ENCODE measurements around the gene CSMD2. TPM values are rescaled to one million over a fixed set of nuclear protein-coding genes. Genes with fewer than 3 reads are reported as not detected.

The CSMD2 gene
- total and polyA plus RNA-seq, 2 of the 8 experiments (the other 6 are each of a cell fraction or from before 2014, with no cell fraction given): 7.0 to 14.7 TPM

DNA sequence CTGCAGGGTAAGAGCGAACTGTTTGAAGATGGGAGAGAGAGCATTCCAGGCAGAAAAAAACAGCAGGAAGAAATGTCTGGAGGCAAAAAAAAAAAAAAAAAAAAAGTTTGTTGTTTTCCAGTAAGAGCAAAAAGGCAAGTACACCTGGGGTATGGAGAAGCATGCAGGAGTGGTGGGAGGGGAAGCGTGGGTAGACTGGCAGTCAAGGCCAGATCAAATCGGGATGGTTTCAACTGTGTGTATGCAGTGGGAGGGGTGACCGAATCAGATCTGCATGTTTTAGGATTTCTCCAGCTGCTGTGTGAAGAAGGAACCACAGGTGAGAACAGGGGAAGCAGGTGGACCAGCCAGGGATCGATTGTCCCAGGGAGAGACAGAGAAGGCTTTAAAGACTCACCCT is 34.7 kb downstream of the CSMD2 start:
- H2AFZ ChIP-seq (ENCODE audit: low read length): no peak overlapping the region
- no peak overlapping the region for H2BK120ac ChIP-seq (replicated peaks; ENCODE audit: low read depth, low read length)
- H4K20me1 ChIP-seq (replicated peaks in 1 of 2; ENCODE audit: control insufficient read depth in 1 of 2, insufficient read depth in 2 of 2, low read length in 2 of 2): peaks cover 6 to 12% of the 10 kb centered on the region in 2 experiments
- no peak overlapping the region for H2BK12ac ChIP-seq (ENCODE audit: low read depth, low read length)
- CTCF ChIA-PET (ENCODE audit: partially characterized antibody): interaction anchor here (0.7 to 1.5 kb wide), 5 partner anchors 16 to 288 kb away, joined by 3 to 9 read pairs (median 3); no protein-coding TSS in a partner anchor
- no peak overlapping the region for H2BK20ac ChIP-seq (ENCODE audit: low read length)
- H3K9ac ChIP-seq (replicated peaks in 1 of 4; ENCODE audit: extremely low read depth in 1 of 4, low read depth in 3 of 4, low read length in 3 of 4): no peak overlapping the region
- H3K14ac ChIP-seq (ENCODE audit: insufficient read length): no peak overlapping the region
- WGBS, 2 experiments (ENCODE audit: extremely low coverage in 1 of 2, insufficient coverage in 1 of 2, insufficient read length in 1 of 2, insufficient replicate concordance in 2 of 2, low coverage in 1 of 2, low lambda C conversion rate in 2 of 2, missing lambda C conversion rate in 1 of 2): 97% methylated on average over 5 of the region's 5 CpGs; no CpG with 5 or more reads in 1 of the 2 experiments
- no peak overlapping the region for H4K91ac ChIP-seq (replicated peaks; ENCODE audit: insufficient read length, low read length)
- H3K27ac ChIP-seq (ENCODE audit: low read depth, low read length): no peak overlapping the region
- H2AK5ac ChIP-seq (ENCODE audit: low read depth, low read length): no peak overlapping the region
- H3K4me1 ChIP-seq (replicated peaks in 1 of 4; ENCODE audit: control insufficient read depth in 3 of 4, insufficient read depth in 4 of 4, low read length in 3 of 4): no peaks in the 10 kb centered on the region; a peak in 1 of 7 replicates
- H3K23ac ChIP-seq (ENCODE audit: insufficient read length): no peak overlapping the region
- H3K18ac ChIP-seq (ENCODE audit: extremely low read depth, low read length): no peak overlapping the region
- no peak overlapping the region for H4K5ac ChIP-seq (ENCODE audit: insufficient read length, low read depth, low read length)
- no peak overlapping the region for H3K4ac ChIP-seq (replicated peaks; ENCODE audit: insufficient read length, low read depth, low read length)
- no peak overlapping the region for H3K4me2 ChIP-seq (ENCODE audit: insufficient read depth in 1 of 2, low read depth in 2 of 2, low read length in 2 of 2)
- FAIRE-seq: no peak
- H3K4me3 ChIP-seq (ENCODE audit: extremely low read depth in 1 of 4, insufficient read depth in 2 of 4, low read depth in 3 of 4, low read length in 4 of 4): no peak overlapping the region
- H2BK5ac ChIP-seq (ENCODE audit: low read depth, low read length): no peak overlapping the region
- H3K79me2 ChIP-seq (ENCODE audit: control insufficient read depth in 1 of 2, insufficient read depth in 2 of 2, low read length in 2 of 2): peaks cover 0 to 12% of the 10 kb centered on the region in 2 experiments; a peak in 2 of 4 replicates
- no peak overlapping the region for H2BK15ac ChIP-seq (ENCODE audit: low read length)
- H3K36me3 ChIP-seq (ENCODE audit: control insufficient read depth in 2 of 4, insufficient read depth in 4 of 4, low read length in 3 of 4): no peaks in the 10 kb centered on the region; a peak in 1 of 8 replicates
- POLR2A ChIA-PET (ENCODE audit: partially characterized antibody): interaction anchor here (1.1 kb wide), 1 partner anchor 730 kb away, joined by 3 read pairs; the partner anchor contains the start of gene SMIM12
- no peak overlapping the region for H4K8ac ChIP-seq (ENCODE audit: extremely low read depth, insufficient read depth, low read length)
- no peaks in the 10 kb centered on the region for H3K9me3 ChIP-seq (ENCODE audit: insufficient read depth in 2 of 2, low read depth in 1 of 2, low read length in 1 of 2)
- no peak overlapping the region for H3K56ac ChIP-seq (replicated peaks; ENCODE audit: insufficient read length, low read depth, low read length)
- peaks cover 4% of the 10 kb centered on the region for H3K79me1 ChIP-seq (ENCODE audit: low read depth, low read length)
- DNase-seq (ENCODE audit: low read depth in 1 of 2, low spot score in 2 of 2): no peak
- no peaks in the 10 kb centered on the region for H3K27me3 ChIP-seq (replicated peaks in 1 of 4; ENCODE audit: control insufficient read depth in 3 of 4, extremely low read depth in 1 of 4, insufficient read depth in 3 of 4, low read length in 3 of 4)
- H3K23me2 ChIP-seq (ENCODE audit: low read depth, low read length): no peaks in the 10 kb centered on the region; the same call in 1 of the 2 replicates
- TF ChIP-seq RAD21 (IDR thresholded peaks at IDR 0.05 in 1 of 2, conservative IDR thresholded peaks at IDR 0.05 in 1 of 2; ENCODE audit: low read depth in 2 of 2, low read length in 2 of 2): no peak
- TF ChIP-seq, protein P1, sequence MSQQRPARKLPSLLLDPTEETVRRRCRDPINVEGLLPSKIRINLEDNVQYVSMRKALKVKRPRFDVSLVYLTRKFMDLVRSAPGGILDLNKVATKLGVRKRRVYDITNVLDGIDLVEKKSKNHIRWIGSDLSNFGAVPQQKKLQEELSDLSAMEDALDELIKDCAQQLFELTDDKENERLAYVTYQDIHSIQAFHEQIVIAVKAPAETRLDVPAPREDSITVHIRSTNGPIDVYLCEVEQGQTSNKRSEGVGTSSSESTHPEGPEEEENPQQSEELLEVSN (IDR thresholded peaks at IDR 0.05): no peak
- no peak for TF ChIP-seq CEBPB (IDR thresholded peaks at IDR 0.05; ENCODE audit: low read depth, low read length)
- no peak for TF ChIP-seq SIRT6 (IDR thresholded peaks at IDR 0.05; ENCODE audit: low read length)
- no peak for TF ChIP-seq SIN3A (conservative IDR thresholded peaks at IDR 0.05 in 1 of 2, IDR thresholded peaks at IDR 0.05 in 1 of 2; ENCODE audit: low read depth in 1 of 2, low read length in 2 of 2)
- TF ChIP-seq BRCA1 (IDR thresholded peaks at IDR 0.05; ENCODE audit: low read depth, low read length): no peak
- TF ChIP-seq, protein P2, sequence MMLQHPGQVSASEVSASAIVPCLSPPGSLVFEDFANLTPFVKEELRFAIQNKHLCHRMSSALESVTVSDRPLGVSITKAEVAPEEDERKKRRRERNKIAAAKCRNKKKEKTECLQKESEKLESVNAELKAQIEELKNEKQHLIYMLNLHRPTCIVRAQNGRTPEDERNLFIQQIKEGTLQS (IDR thresholded peaks at IDR 0.05; ENCODE audit: insufficient read depth, low read depth, low read length): no peak
- TF ChIP-seq KDM5A (IDR thresholded peaks at IDR 0.05; ENCODE audit: low read length): no peak
- TF ChIP-seq HDAC2 (IDR thresholded peaks at IDR 0.05; ENCODE audit: borderline replicate concordance in 1 of 2, low read depth in 2 of 2, low read length in 2 of 2): no peak
- TF ChIP-seq BACH1 (IDR thresholded peaks at IDR 0.05; ENCODE audit: low read length): no peak
- TF ChIP-seq EP300 (IDR thresholded peaks at IDR 0.05; ENCODE audit: borderline replicate concordance in 1 of 2, low read depth in 2 of 2, low read length in 2 of 2): no peak
